Gastrocnemius medialis (tissue), 4 donors: ENCODE results near the gene NUDT8.

Source experiments
- CTCF ChIP-seq, 5 experiments: fragments of 450-650 bp in 3 of 5; fragments of 200-600 bp in 2 of 5; sonication (generic) in 2 of 5; IDR thresholded peaks in 4 of 5; conservative IDR thresholded peaks in 1 of 5; 1 replicate in 4 of 5; 2 replicates in 1 of 5; pipeline ENCODE4 v1.5.1; 2016 to 2019; ENCODE audit warnings: antibody characterized with exemption in 5 of 5, mild to moderate bottlenecking in 3 of 5, moderate library complexity in 3 of 5
- POLR2A ChIP-seq, 2 donors: fragments of 450-650 bp; IDR thresholded peaks; one replicate each; pipeline ENCODE4 v1.6.1; 2017; ENCODE audit warnings: antibody characterized with exemption in 2 of 2, mild to moderate bottlenecking in 2 of 2, moderate library complexity in 2 of 2

GRCh38 chr11:67577951-67578350 is 51.8 kb downstream of the NUDT8 start:
- no peak for TF ChIP-seq CTCF (IDR thresholded peaks at IDR 0.05 in 4 of 5, conservative IDR thresholded peaks at IDR 0.05 in 1 of 5)
- no peak for TF ChIP-seq POLR2A (IDR thresholded peaks at IDR 0.05)
